ENCODE measurements around the gene AKAP11. TPM values are rescaled to one million over a fixed set of nuclear protein-coding genes. Genes with fewer than 3 reads are reported as not detected.

The AKAP11 gene
- total and polyA plus RNA-seq, 2 of the 8 experiments (the other 6 are each of a cell fraction or from before 2014, with no cell fraction given) = 4.5 to 21.9 TPM

DNA sequence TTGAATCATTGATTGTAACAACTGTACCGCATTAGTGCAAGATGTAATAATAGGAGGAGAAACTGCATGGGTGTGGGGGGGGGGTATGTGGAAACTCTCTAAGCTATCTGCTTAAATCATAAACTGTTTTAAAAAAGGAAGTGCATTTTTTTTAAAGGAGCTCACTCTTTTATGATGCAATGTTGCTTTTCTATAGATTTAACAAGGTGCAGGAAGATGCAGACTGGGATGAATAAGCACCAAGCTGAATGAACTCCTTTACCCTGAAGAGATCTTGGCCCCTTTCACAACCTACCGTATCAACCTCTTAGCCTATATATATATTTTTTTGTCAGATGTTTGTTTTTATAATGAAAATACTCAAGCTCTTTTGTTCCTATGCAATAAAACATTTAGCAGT, 95.9 kb downstream of the AKAP11 start:
- TF ChIP-seq GTF2F1 (IDR thresholded peaks at IDR 0.05; ENCODE audit: borderline replicate concordance, low read depth, low read length) = no peak
- H2AFZ ChIP-seq (ENCODE audit: low read length) = no peak overlapping the region
- no peak overlapping the region for H3K27ac ChIP-seq (ENCODE audit: low read depth, low read length)
- no peaks in the 10 kb centered on the region for H3K27me3 ChIP-seq (replicated peaks in 1 of 4; ENCODE audit: control insufficient read depth in 3 of 4, extremely low read depth in 1 of 4, insufficient read depth in 3 of 4, low read length in 3 of 4)
- H3K4me2 ChIP-seq (ENCODE audit: insufficient read depth in 1 of 2, low read depth in 2 of 2, low read length in 2 of 2) = no peak overlapping the region
- 84% methylated on average over 2 of the region's 2 CpGs; no CpG with 5 or more reads in 1 of the 2 experiments for WGBS, 2 experiments (ENCODE audit: extremely low coverage in 1 of 2, insufficient coverage in 1 of 2, insufficient read length in 1 of 2, insufficient replicate concordance in 2 of 2, low coverage in 1 of 2, low lambda C conversion rate in 2 of 2, missing lambda C conversion rate in 1 of 2)
- H2BK5ac ChIP-seq (ENCODE audit: low read depth, low read length) = no peak overlapping the region
- no peak overlapping the region for H3K56ac ChIP-seq (replicated peaks; ENCODE audit: insufficient read length, low read depth, low read length)
- no peak overlapping the region for H2BK20ac ChIP-seq (ENCODE audit: low read length)
- FAIRE-seq (no peak), DNase-seq (ENCODE audit: low read depth in 1 of 2, low spot score in 2 of 2) (no peak)
- ChIA-PET POLR2A (ENCODE audit: partially characterized antibody) (no interaction called here), CTCF (ENCODE audit: partially characterized antibody) (no interaction called here)
- no peak overlapping the region for H3K4ac ChIP-seq (replicated peaks; ENCODE audit: insufficient read length, low read depth, low read length)
- H3K9ac ChIP-seq (replicated peaks in 1 of 4; ENCODE audit: extremely low read depth in 1 of 4, low read depth in 3 of 4, low read length in 3 of 4) = no peak overlapping the region
- H3K18ac ChIP-seq (ENCODE audit: extremely low read depth, low read length) = no peak overlapping the region
- H2AK5ac ChIP-seq (ENCODE audit: low read depth, low read length) = no peak overlapping the region
- no peaks in the 10 kb centered on the region for H3K36me3 ChIP-seq (ENCODE audit: control insufficient read depth in 2 of 4, insufficient read depth in 4 of 4, low read length in 3 of 4)
- no peak overlapping the region for H2BK15ac ChIP-seq (ENCODE audit: low read length)
- H3K23me2 ChIP-seq (ENCODE audit: low read depth, low read length) = no peaks in the 10 kb centered on the region; the same call in 1 of the 2 replicates
- no peak overlapping the region for H3K23ac ChIP-seq (ENCODE audit: insufficient read length)
- no peak overlapping the region for H2BK12ac ChIP-seq (ENCODE audit: low read depth, low read length)
- no peak overlapping the region for H2BK120ac ChIP-seq (replicated peaks; ENCODE audit: low read depth, low read length)
- H3K9me3 ChIP-seq (ENCODE audit: insufficient read depth in 2 of 2, low read depth in 1 of 2, low read length in 1 of 2) = no peaks in the 10 kb centered on the region
- H4K8ac ChIP-seq (ENCODE audit: extremely low read depth, insufficient read depth, low read length) = no peak overlapping the region
- H3K79me1 ChIP-seq (ENCODE audit: low read depth, low read length) = no peaks in the 10 kb centered on the region
- H4K20me1 ChIP-seq (replicated peaks in 1 of 2; ENCODE audit: control insufficient read depth in 1 of 2, insufficient read depth in 2 of 2, low read length in 2 of 2) = no peaks in the 10 kb centered on the region
- no peak overlapping the region for H4K91ac ChIP-seq (replicated peaks; ENCODE audit: insufficient read length, low read length)
- H3K4me3 ChIP-seq (ENCODE audit: extremely low read depth in 1 of 4, insufficient read depth in 2 of 4, low read depth in 3 of 4, low read length in 4 of 4) = no peak overlapping the region
- H3K4me1 ChIP-seq (replicated peaks in 1 of 4; ENCODE audit: control insufficient read depth in 3 of 4, insufficient read depth in 4 of 4, low read length in 3 of 4) = peaks cover 0 to 3% (median under 1%) of the 10 kb centered on the region in 4 experiments; a peak in 2 of 7 replicates
- no peak overlapping the region for H3K14ac ChIP-seq (ENCODE audit: insufficient read length)
- H3K79me2 ChIP-seq (ENCODE audit: control insufficient read depth in 1 of 2, insufficient read depth in 2 of 2, low read length in 2 of 2) = no peaks in the 10 kb centered on the region
- H4K5ac ChIP-seq (ENCODE audit: insufficient read length, low read depth, low read length) = no peak overlapping the region
